Effector CD8-positive, alpha-beta T cell (primary cell): ENCODE measurements around the gene NDC80.
A peak's percentile ranks its signal among the peaks of the same experiment; 100 is the strongest.

ENCODE experiments used
- DNase-seq: peaks from one replicate; lab custom pipeline; 2025; lab: John Stamatoyannopoulos, UW

Gene NDC80

DNA sequence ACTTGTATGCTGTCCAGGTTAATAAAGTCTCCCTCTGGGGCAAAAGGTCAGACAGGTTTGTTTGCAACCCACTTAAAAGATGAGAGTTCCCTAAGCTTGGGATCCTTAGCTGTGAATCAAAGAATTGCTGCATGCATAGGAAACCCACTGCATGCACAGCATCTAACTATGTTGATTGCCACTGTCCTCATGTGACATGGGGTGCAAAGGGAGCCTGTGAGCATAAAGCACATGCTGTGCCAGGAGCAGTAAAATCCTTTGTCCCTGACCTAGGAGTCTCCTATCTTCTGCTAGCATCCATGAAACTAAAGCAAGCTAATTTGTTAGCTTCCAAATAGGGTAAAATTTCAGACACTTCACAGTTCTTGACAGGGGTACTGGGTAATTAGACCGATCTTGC lies 13.8 kb upstream of the NDC80 start:
- DNase-seq, result no peak

DNA sequence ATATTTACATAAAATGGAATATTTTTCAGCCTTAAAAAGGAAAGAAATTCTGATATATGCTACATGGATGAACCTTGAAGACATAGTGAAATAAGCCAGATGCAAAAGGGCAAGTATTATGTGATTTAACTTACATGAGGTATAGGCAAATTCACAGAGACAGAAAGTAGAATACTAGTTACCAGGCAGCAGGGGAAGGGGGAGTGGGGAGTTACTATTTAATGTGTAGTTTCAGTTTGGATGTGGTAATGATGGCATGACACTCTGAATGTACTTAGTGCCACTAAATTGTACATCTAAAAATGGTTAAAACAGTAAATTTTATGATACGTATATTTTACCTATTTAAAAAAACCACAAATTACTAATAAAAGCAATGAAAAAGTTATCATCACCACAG lies 12.1 kb upstream of the NDC80 start:
- no peak for DNase-seq

DNA sequence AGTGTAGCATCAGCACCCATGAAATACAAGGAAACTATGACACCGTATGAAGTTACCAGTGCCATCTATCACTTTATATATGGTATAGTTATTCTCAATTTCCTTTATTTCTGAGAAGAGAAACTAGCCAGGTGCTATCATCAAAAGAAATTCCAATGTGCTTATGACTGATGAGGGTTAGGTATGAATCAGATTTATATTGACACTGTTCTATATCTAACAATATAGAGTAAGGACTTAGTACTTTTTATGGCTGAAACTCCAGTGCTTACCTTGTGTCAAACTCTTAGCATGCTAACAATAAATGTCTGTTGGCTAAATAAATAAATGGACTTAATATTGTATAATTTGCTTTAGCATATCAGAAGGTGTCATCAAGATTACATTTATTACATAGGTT lies 7.0 kb upstream of the NDC80 start:
- no peak for DNase-seq

DNA sequence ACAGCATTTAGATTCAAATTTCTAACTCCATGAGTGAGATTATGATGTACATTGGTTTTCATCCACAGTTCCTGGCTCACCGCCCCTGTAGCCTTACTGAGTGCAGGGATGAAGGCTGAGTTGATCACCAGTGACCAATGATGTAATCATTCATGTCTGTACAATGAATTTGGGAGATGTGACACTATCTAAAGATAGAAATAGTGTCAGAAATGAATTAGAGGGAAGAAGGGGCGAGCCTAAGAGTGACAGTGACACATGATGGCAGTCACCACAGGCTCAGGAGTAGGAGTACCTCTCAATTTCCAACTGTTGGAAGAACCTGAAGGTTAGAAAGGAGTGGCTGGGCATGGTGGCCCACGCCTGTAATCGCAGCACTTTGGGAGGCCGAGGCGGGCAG lies 3.2 kb upstream of the NDC80 start:
- no peak for DNase-seq

DNA sequence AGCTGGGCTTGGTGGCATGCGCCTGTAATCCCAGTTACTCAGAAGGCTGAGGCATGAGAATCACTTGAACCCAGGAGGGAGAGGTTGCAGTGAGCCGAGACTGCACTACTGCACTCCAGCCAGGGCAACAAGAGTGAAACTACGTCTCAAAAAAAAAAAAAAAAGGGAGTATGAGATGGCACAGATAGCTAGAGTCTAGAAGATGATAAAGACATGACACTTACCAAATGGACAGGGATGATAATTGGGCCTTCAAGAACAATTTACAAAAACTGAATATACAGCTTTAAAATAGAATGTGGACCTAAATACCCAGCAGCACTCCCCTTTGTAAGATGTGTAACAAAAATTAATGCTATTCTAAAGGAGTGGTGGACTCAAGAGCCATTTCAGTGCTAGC lies 2.8 kb upstream of the NDC80 start:
- DNase-seq, result no peak

DNA sequence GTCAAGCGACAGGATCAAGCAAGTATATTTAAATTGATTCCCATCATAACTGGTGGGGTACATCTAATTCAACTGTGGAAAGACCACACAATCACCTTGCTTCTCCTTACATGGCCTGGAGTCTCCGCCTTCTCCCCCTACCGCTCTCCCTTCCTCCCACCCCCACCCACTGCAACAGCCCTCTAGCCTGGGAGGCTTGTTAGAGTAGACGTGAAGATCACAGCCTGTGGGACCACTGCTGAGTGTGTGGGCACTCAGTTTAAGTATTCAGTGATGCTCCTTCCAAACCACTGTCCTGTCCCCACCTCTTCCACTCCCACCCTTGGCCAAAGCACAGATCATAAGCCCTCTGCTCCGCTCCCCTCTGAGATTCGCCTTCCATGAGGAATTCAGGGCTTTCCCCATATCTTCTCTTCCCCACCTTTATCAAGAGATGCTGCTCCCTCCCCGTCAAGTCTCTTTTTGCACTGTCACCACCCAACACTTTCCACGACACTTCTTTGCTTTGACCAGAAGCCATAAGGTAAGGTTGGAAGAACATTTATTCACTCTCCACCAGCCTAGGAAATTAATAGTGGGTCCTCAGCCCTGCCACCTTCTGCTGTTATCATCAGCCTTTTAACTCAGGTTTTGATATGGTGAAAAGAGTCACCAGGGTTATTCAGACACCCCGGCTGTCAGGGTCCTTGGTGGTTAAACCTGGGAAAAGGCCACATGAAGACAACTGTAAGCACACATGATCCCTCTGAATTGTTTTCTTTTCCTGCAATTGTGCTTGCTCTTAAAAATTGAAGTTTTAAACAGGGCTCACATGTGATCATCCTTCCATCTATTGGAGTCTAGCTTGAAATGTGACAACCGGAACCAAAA lies 1.8 kb upstream of the NDC80 start:
- DNase-seq, result no peak

DNA sequence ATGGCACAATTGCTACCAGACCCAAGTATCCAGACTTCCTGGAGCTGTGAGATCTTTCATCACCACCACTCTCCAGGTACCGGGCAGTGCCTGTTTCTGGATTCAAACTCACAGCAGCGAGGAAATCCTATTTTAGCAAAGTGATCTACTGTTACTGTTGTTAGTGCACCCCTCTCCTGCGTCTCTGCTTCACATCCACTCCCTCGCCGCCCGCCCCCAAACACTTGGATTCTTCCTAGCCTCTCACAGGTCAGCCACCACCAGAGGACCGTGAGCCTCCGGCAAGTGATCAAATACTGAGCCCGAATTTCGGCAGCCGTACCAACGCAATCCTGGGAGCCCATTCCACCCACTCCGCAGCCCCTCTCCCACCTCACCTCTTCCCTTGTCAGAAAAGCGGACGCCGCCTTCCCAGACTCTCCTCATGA lies 571 bp upstream of the NDC80 start:
- DNase-seq, result peak; percentile 60

DNA sequence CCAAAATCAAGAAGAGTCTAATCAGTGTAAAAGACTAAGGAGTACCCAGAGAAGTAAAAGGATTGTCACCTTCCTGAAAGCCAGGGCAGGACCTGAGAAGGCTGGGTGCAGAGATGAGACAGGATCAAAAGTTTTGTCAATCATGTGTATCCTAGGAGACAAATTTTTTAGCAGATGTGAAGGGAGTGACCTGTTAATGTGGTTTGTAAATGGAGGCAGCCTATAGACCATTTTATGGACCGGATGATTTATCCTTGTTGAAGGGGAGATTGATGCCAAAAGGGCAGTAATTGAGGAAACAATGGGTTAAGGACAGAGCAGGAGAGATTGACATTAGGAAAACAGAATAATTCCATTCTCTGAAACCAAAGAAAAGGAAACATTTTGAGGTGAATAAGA lies 813 bp downstream of the NDC80 start:
- DNase-seq, result no peak

DNA sequence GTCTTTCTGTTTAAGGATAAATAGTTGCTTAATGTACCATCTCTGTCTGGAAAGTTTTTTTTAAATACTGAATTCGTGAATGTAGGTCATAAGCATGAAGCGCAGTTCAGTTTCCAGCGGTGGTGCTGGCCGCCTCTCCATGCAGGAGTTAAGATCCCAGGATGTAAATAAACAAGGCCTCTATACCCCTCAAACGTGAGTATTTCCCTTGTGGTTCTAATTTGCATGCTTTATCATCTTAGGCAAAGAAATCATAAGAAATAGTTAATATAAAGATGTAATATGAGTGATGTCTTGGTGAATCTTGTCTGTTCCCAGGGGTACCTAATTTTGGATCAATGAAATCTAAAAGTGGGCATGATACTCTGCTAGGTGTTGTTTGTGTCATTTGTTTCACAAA lies 1.5 kb downstream of the NDC80 start:
- DNase-seq, result no peak

DNA sequence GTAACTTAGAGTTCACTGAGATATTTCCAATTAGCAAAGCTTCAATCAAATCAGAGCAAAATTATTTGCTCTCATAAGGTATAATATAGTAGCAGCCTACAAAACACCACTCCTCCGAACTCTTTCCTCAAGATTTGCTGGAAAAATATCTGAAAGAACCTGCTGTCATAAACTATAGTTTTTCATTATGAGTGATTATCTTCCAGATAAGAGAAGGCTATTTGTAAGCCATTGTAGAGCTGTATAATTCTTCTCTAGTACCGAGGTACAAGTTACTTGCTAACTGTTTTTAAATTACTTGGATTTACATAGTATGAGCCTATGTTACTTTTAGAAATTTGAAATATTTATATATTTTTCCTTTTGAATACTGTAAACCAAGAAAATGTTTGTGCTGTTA lies 2.1 kb downstream of the NDC80 start:
- DNase-seq, result no peak

DNA sequence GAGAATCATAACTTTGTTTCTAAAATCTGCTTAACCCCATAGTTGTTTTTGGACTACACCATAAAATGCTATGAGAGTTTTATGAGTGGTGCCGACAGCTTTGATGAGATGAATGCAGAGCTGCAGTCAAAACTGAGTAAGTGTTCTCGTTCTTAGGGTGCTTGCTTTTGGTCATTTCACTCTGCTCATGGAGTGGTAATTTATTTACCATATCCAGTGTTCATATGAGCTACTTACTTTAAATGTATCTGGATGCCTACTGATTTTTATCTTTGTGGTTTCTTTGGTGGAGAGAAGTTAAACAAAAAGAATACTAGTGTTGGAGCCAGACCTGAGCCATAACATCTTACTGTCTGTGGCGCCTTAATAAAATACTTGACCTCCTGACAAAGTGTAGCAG lies 16.4 kb downstream of the NDC80 start:
- DNase-seq, result no peak

DNA sequence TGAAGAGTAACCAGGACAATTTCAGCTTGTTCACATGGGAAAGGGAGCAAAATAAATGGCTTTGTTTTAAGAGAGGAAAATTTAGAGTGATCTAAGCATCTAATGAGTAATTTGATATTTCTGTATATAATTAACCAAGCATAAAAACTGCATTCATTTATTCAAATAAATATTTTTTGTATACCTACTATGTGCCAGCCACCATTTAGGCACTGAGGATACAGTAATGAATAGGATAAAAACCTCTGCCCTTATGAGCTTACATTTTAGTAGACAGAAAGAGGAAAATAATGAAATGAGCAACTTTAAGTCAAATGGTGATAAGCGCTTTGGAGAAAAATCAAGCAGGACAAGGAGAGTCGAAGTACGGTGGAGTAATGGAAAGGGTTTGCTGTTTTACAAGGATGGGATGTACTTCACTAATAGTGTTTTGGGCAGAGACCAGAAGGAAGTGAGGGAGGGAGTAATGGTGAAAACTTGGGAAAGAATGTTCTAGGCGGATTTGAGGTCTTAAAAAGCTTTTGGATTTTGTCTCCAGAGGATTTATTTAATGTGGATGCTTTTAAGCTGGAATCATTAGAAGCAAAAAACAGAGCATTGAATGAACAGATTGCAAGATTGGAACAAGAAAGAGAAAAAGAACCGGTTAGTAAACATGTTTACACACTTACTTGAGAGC lies 17.4 kb downstream of the NDC80 start:
- no peak for DNase-seq

DNA sequence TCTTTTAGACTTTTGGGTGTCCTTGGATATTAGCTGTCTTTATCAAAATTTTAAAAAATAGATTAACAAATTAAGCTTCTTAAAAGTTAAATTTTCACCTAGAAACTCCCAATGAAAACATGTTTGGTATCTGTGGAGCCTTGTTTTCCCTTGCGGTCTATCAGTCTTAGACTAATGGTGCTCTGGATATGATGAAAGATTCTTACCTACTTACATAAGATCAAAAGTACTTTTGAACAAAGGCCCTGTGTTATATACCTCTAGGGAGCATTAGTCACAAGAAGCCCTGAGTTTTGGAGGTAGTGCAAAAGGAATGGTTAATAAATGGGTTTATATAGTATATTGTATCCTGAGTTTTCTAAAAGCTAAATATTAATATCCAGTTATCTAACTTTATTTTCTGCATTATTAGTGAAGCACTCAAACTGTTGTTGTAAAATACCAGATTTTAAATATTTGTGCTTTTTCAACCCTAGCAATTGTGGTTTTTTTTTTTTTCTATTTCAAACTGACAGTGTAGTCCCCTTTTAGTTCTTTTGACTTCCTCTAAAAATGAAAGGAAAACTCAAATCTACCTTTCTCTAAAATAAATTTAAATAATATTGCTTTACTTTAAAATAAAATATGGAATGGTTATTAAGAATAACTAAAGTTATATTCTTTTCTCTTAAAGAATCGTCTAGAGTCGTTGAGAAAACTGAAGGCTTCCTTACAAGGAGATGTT lies 18.1 kb downstream of the NDC80 start:
- no peak for DNase-seq

DNA sequence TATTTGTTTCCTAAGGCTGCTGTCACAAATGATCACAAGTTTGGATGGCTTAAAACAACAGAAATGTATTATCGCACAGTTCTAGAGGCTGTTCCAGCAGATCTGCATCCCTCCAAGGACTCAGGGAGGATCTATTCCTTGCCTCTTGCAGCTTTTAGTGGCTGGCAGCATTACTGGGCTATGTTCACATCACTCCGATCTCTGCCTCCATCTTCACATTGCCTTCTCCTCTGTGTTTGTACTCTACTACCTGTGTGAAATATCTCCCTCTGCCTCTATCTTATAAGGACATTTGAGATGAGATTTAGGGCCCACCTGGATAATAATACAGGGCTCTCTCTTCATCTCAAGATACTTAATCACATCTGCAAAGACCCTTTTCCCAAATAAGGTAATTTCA lies 18.9 kb downstream of the NDC80 start:
- no peak for DNase-seq

DNA sequence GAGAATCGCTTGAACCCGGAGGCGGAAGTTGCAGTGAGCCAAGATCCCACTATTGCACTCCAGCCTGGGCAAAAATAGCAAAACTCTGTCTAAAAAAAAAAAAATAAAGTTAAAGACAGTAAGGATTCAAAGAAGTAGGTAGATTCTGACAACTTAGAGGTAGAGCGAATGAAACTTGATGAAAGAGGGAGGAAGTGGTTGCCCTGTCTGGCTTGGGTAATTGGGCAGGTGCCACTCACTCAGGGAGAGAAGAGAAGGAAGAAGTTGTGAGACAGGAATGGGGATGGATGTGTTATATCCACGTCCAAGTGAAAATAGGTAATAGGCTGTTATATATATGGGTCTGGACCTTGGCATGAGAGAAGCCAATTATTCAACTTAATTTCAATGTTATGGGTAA lies 26.3 kb downstream of the NDC80 start:
- no peak for DNase-seq

DNA sequence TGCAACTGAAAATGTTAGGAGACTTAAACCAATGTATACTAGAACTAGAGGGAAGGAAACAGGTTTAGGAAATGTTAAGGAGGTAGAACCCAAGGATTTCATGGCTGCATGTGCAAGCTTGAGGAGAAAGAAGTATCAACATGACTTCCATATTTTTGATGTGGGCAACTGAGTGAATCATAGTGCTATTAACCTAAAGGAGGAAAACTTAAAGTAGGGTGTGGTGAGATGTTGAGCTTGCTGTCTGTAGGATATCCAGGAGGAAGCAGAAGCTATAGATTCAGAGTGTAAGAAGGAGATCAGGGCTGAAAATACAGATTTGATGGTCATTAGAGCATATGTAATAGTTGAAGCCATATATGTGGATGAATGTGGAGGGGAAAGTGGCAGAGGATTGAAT lies 31.5 kb downstream of the NDC80 start:
- DNase-seq, result no peak

DNA sequence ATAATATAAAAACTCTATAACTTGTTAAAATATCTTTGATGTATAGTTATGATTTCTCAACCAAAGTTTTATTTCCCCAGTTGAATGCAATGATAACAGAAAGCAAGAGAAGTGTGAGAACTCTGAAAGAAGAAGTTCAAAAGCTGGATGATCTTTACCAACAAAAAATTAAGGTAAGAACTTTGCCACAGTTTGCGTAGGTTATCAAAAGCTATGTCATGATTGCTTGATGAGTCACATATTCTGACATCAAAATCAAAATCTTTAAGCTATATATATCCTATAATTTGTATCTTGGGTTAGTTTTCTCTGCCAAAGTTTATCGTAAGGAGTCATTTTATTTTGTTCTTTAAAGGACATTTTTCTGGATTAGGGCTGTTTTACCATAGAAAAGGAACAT lies 35.0 kb downstream of the NDC80 start:
- DNase-seq, result no peak

DNA sequence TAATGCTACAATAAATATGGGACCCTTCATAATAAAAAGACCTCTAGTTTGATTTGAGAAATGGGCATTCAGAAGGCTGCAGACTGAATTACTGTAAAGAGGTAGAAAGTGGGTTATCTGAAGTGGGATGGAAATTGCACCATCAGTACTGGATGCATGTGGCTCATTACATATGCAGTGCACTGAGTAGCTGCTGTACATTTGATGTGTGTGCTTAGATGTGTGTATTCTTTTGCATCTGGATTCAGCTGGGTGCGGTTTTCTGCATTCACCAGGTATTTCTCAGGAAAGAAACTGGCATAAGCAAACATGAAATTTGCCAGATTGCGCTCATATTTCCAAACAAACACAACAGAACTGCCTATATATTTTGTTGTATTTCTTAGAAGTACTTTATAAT lies 38.2 kb downstream of the NDC80 start:
- DNase-seq, result no peak

DNA sequence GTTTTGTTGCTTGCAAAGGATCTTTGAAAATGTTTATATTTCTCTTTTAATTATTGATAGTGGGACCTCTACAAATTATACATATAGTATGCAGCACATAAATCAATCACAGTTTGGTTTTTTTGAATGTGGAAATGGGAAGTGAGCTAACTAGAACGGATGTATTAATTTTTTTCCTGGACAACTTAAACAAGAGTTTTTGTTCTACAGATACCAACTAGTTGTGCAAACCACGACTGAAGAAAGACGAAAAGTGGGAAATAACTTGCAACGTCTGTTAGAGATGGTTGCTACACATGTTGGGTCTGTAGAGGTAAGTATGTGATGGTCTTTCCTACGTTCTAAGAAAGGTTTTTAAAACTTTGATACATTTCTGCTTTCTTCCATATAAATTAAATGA lies 39.2 kb downstream of the NDC80 start:
- no peak for DNase-seq

DNA sequence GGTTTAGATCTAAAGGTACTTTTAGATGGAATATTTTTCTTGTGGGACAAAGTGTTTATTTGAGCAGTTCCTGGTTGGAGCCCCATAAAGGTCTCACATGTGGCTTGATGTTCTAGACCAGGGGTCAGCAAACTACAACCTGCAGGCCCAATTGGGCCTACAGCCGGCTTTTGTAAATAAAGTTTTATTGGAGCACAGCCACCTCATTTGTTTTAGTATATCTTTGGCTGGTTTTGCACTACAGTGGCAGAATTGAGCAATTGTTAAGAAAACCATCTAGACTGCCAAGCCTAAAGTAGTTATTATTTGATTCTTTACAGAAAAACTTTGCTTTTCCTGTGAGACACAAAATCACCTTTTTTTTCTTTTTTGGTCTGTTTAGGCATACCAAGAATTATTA lies 41.6 kb downstream of the NDC80 start:
- DNase-seq, result no peak

DNA sequence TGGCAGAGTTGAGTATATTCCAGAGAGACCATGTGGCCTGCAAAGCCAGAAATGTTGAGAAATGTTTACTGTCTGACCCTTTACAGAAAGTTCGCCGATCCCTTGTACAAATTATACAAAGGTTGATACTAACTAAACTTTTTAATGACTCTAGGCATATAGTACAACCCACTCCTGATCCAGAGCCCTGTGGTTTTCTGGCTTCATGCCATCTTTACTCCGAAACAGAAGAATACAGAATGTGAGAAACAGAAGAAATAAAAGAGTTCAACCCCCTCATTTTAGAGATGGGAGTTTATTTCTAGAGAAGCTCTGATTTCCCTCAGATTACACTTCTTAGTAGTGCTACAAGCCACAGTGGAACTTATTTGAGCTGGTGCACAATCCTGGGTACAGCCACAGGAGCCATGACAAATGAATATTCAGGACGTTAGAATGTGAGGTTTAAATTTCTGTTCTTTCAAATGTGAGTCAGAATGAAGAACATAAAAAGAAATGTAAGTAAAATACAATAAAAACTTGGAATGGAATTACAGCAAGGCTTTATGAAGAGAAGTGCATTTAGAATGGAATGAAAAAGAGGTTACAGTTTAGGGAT lies 46.1 kb downstream of the NDC80 start:
- no peak for DNase-seq

DNA sequence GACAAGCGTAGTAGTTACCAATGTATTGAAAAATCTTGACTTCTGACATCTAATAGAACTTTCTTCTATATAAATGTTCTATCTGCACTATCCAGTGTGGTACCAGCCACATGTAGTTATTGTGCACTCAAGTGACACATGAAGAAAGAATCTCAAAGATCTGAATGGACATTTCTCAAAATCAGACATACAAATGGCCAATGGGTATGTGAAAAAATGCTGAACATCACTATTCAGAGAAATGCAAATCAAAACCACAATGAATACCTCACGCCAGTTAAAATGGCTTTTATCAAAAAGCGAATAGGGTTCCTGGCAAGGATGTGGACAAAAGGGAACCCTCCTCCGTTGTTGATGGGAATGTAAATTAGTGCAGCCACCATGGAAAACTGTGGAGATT lies 46.7 kb downstream of the NDC80 start:
- no peak for DNase-seq

DNA sequence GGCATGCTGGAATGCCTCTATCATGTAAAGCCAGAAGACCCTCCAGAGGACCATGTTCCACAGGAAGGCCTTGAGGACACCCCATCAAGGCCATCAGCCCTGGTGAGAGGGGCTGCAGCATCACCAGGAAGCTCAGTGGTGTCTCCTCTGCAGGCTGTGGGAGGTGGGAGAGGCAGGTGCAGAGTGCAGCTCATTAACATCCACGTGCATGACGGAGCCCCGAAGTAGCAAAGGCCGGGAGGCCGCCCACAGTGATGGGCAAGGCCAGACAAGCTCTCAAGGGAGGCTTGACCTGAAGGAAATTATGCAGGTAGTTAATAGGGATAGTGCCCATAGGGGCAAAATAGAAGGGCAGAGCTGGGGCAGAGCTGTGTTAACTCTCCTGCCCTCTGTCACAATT lies 53.9 kb downstream of the NDC80 start:
- no peak for DNase-seq
